Adrenal gland (tissue), 5 donors: ENCODE results near the gene TMEM271.

Experiments used
- POLR2A ChIP-seq, 2 donors: fragments of 450-650 bp; IDR thresholded peaks; one replicate each; pipeline ENCODE4 v1.6.1; 2017; ENCODE audit warnings: antibody characterized with exemption in 2 of 2, mild to moderate bottlenecking in 2 of 2, moderate library complexity in 1 of 2
- TF ChIP-seq, protein P1 (sequence below), 6 experiments: fragments of 450-650 bp in 4 of 6; fragments of 200-600 bp in 2 of 6; sonication (generic) in 1 of 6; IDR thresholded peaks; 1 replicate in 5 of 6; 2 replicates in 1 of 6; pipeline versions ENCODE4 v1.5.1 to v1.8.0; 2016 to 2021; ENCODE audit warnings: antibody characterized with exemption in 6 of 6, mild to moderate bottlenecking in 2 of 6, moderate library complexity in 1 of 6
- donor health status: DM: no; HTN: no; CAD: no.

DNA sequence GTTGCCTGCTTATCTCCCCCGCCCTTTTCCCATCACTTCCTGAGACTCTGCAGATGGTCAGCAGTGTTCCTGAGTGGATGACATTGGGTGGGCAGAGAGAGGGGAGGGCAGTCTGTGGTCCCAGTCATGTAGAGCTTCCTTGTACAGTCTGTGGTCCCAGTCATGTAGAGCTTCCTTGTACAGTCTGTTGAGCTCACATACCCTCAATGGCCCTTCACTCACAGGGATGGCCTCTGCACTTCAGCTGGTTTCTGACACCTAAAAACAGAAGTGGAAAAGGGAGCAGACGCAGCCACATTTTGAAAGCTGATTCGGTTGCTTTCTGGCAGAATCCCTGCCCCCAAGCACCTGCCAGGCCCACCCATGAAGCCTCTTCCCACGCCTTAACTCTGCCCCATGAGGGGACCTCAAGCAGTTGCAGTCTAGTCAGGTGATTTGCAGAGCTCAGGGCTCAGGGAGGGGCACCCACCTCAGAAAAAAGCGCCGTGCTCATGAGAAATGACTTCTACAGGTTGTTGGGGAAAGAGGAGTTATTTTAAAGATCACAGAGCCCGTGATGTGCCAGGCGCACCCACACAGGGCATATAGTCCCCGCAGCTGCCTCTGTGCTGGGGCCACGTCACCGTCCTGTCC is 3.6 kb upstream of the TMEM271 start:
- no peak for TF ChIP-seq POLR2A (IDR thresholded peaks at IDR 0.05)
- TF ChIP-seq, protein P1, sequence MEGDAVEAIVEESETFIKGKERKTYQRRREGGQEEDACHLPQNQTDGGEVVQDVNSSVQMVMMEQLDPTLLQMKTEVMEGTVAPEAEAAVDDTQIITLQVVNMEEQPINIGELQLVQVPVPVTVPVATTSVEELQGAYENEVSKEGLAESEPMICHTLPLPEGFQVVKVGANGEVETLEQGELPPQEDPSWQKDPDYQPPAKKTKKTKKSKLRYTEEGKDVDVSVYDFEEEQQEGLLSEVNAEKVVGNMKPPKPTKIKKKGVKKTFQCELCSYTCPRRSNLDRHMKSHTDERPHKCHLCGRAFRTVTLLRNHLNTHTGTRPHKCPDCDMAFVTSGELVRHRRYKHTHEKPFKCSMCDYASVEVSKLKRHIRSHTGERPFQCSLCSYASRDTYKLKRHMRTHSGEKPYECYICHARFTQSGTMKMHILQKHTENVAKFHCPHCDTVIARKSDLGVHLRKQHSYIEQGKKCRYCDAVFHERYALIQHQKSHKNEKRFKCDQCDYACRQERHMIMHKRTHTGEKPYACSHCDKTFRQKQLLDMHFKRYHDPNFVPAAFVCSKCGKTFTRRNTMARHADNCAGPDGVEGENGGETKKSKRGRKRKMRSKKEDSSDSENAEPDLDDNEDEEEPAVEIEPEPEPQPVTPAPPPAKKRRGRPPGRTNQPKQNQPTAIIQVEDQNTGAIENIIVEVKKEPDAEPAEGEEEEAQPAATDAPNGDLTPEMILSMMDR (IDR thresholded peaks at IDR 0.05), result no peak
